ENCODE measurements around the gene ING1.
"Not testable (repeated sequence)": the region's sequence is repeated elsewhere in the genome, so short reads cannot be mapped to it uniquely, and the experiment has no call there.

ING1 gene

DNA sequence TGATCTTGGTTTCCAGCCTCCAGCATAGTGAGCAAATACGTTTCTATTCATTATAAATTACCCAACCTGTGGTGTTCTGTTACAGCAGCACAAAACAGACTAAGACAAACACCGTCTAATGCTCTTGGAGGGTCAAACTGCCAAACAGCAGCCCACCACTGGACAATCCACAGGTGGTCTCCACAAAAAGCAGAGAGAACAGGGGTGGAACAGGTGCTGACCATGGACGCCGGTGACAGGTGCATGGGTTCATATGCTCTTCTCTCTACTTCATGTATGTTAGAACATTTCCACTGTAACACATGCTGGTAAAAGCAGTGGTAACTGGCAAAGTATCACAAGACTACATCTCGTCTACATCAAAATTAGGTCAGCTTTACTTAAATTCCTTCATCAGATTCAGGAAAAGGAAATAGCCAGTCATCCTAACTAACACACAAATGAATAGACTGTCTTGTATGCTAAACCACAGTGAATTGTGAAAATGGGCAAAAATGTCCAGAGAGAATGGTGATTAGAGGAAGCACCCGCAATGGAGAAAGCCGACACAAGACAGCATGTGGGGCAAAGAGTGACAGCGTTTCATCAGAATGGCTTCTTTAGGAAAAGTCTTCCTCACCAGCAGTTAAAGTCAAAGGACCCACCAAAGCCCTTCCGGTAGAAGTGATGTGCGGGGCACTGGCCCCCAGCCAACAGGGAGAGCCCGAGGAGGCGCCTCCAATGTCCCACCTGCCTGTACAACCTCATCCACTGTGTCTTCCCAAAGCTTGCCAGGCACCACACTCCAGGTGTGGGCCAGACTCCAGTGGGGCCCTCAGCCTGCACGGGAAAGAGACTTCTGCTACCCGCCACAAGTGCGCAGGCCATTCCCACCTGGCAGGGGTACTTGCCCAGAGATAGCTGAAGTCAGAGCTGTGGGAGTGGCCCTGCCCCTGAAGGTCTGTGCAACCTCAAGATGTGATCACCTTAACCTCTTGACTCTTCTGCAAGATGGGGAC, 14.1 kb upstream of the ING1 start:
- no peaks in the 10 kb centered on the region for H3K79me1 ChIP-seq (ENCODE audit: low read length)
- H2AK5ac ChIP-seq (ENCODE audit: low read length): no peak overlapping the region
- peaks cover 0 to 2% of the 10 kb centered on the region in 2 experiments for H3K4me1 ChIP-seq (ENCODE audit: control insufficient read depth in 1 of 2, insufficient read depth in 2 of 2, low read length in 2 of 2)
- no CpG with 5 or more reads among the region's 15 CpGs for WGBS (ENCODE audit: extremely low coverage, insufficient coverage, insufficient read length)
- no peak overlapping the region for H2BK5ac ChIP-seq (ENCODE audit: low read depth, low read length, poor library complexity)
- no peak overlapping the region for H4K12ac ChIP-seq (ENCODE audit: low read depth, low read length)
- H2BK120ac ChIP-seq (ENCODE audit: insufficient read depth, low read length, poor library complexity): no peak overlapping the region
- no peak overlapping the region for H3K4me2 ChIP-seq (ENCODE audit: low read length)
- no peak overlapping the region for H3K9ac ChIP-seq (ENCODE audit: low read length)
- no peak overlapping the region for H2BK12ac ChIP-seq (ENCODE audit: low read length)
- no peak overlapping the region for H3K18ac ChIP-seq (ENCODE audit: low read length)
- peaks cover 21 to 39% of the 10 kb centered on the region in 2 experiments for H3K36me3 ChIP-seq (ENCODE audit: control insufficient read depth in 1 of 2, insufficient read depth in 2 of 2, low read length in 2 of 2)
- no peak overlapping the region for H3K23ac ChIP-seq (ENCODE audit: low read length)
- no peak overlapping the region for H3K4me3 ChIP-seq (ENCODE audit: low read depth, low read length)
- H3K4ac ChIP-seq (ENCODE audit: low read depth, low read length): no peak overlapping the region
- H4K91ac ChIP-seq (ENCODE audit: low read depth, low read length): no peak overlapping the region
- no peak for DNase-seq
- no peak overlapping the region for H3K14ac ChIP-seq (ENCODE audit: low read length)
- no peak overlapping the region for H2AFZ ChIP-seq (ENCODE audit: insufficient read depth, low read length, poor library complexity)
- H3K9me3 ChIP-seq (ENCODE audit: insufficient read depth, low read depth, low read length): peaks cover 3% of the 10 kb centered on the region
- no peak overlapping the region for H4K8ac ChIP-seq (ENCODE audit: low read depth, low read length)
- H3K27ac ChIP-seq (ENCODE audit: low read depth, low read length): no peak overlapping the region
- H3K27me3 ChIP-seq (ENCODE audit: insufficient read depth, low read length): no peaks in the 10 kb centered on the region
- H3K79me2 ChIP-seq (ENCODE audit: control insufficient read depth, insufficient read depth, low read length, poor library complexity): no peaks in the 10 kb centered on the region

DNA sequence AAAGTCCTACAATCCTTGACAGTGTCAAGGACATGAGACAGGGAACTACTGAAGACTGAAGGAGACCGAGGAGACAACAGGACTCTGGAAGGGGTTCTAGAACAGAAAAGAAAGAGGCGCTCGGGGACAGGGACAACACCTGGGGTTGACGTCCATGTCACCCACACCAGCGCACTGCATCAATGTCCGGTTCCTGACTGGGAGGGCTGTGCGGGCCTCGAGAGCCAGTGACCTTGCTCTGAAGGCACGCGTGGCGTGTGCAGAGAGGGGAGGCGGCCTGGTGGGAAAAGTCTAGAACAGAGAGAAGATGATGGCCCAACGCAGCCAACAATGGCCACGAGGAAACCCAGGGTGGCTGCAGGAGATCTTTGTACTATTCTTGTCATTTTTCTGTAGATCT, 13.3 kb upstream of the ING1 start:
- Histone ChIP-seq H3K4ac (ENCODE audit: low read depth, low read length) (no peak overlapping the region), H3K79me1 (ENCODE audit: low read length) (no peaks in the 10 kb centered on the region), H2BK5ac (ENCODE audit: low read depth, low read length, poor library complexity) (no peak overlapping the region), H3K14ac (ENCODE audit: low read length) (no peak overlapping the region), H2AK5ac (ENCODE audit: low read length) (no peak overlapping the region), H3K36me3 (ENCODE audit: control insufficient read depth in 1 of 2, insufficient read depth in 2 of 2, low read length in 2 of 2) (peaks cover 21 to 39% of the 10 kb centered on the region in 2 experiments), H4K12ac (ENCODE audit: low read depth, low read length) (no peak overlapping the region), H2BK12ac (ENCODE audit: low read length) (no peak overlapping the region), H3K4me2 (ENCODE audit: low read length) (no peak overlapping the region), H3K27me3 (ENCODE audit: insufficient read depth, low read length) (no peaks in the 10 kb centered on the region), H4K91ac (ENCODE audit: low read depth, low read length) (no peak overlapping the region), H3K9ac (ENCODE audit: low read length) (no peak overlapping the region), H3K27ac (ENCODE audit: low read depth, low read length) (no peak overlapping the region), H2AFZ (ENCODE audit: insufficient read depth, low read length, poor library complexity) (no peak overlapping the region), H3K4me3 (ENCODE audit: low read depth, low read length) (no peak overlapping the region), H4K8ac (ENCODE audit: low read depth, low read length) (no peak overlapping the region), H3K4me1 (ENCODE audit: control insufficient read depth in 1 of 2, insufficient read depth in 2 of 2, low read length in 2 of 2) (peaks cover 0 to 5% of the 10 kb centered on the region in 2 experiments), H3K9me3 (ENCODE audit: insufficient read depth, low read depth, low read length) (peaks cover 3% of the 10 kb centered on the region), H3K23ac (ENCODE audit: low read length) (no peak overlapping the region), H3K79me2 (ENCODE audit: control insufficient read depth, insufficient read depth, low read length, poor library complexity) (no peaks in the 10 kb centered on the region), H3K18ac (ENCODE audit: low read length) (no peak overlapping the region), H2BK120ac (ENCODE audit: insufficient read depth, low read length, poor library complexity) (no peak overlapping the region)
- DNase-seq: no peak
- WGBS (ENCODE audit: extremely low coverage, insufficient coverage, insufficient read length): no CpG with 5 or more reads among the region's 14 CpGs

DNA sequence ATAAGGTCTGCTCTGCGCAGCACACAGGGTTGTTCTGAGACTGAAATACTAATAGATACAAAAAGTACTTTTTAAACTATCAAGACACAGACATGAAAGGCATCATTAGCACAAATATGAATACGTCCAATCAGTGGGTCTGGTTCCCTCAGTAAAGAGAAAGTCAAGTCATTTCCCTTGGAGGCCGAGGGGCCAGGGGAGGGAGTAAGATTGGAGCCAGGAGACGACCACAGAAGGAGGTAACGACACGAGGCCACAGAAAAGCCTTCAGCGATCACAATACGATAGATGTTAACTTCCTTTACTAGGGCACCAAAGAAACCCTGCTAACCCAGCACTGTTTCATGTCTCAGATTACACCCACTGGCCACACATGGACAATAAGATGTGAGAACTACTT, 12.9 kb upstream of the ING1 start:
- DNase-seq: no peak
- H3K27me3 ChIP-seq (ENCODE audit: insufficient read depth, low read length): no peaks in the 10 kb centered on the region
- H3K4me3 ChIP-seq (ENCODE audit: low read depth, low read length): no peak overlapping the region
- H3K9me3 ChIP-seq (ENCODE audit: insufficient read depth, low read depth, low read length): peaks cover 3% of the 10 kb centered on the region
- no peak overlapping the region for H3K23ac ChIP-seq (ENCODE audit: low read length)
- no peak overlapping the region for H2AFZ ChIP-seq (ENCODE audit: insufficient read depth, low read length, poor library complexity)
- H2BK120ac ChIP-seq (ENCODE audit: insufficient read depth, low read length, poor library complexity): no peak overlapping the region
- H3K4ac ChIP-seq (ENCODE audit: low read depth, low read length): no peak overlapping the region
- H3K79me1 ChIP-seq (ENCODE audit: low read length): peaks cover 1% of the 10 kb centered on the region
- H3K9ac ChIP-seq (ENCODE audit: low read length): no peak overlapping the region
- no peak overlapping the region for H2BK5ac ChIP-seq (ENCODE audit: low read depth, low read length, poor library complexity)
- H3K14ac ChIP-seq (ENCODE audit: low read length): no peak overlapping the region
- no peak overlapping the region for H3K18ac ChIP-seq (ENCODE audit: low read length)
- no peak overlapping the region for H2AK5ac ChIP-seq (ENCODE audit: low read length)
- H4K91ac ChIP-seq (ENCODE audit: low read depth, low read length): no peak overlapping the region
- H2BK12ac ChIP-seq (ENCODE audit: low read length): no peak overlapping the region
- H4K12ac ChIP-seq (ENCODE audit: low read depth, low read length): no peak overlapping the region
- H3K79me2 ChIP-seq (ENCODE audit: control insufficient read depth, insufficient read depth, low read length, poor library complexity): peaks cover 2% of the 10 kb centered on the region
- H3K36me3 ChIP-seq (ENCODE audit: control insufficient read depth in 1 of 2, insufficient read depth in 2 of 2, low read length in 2 of 2): peaks cover 21 to 39% of the 10 kb centered on the region in 2 experiments
- no peak overlapping the region for H3K4me2 ChIP-seq (ENCODE audit: low read length)
- H3K27ac ChIP-seq (ENCODE audit: low read depth, low read length): no peak overlapping the region
- no CpG with 5 or more reads among the region's 8 CpGs for WGBS (ENCODE audit: extremely low coverage, insufficient coverage, insufficient read length)
- H4K8ac ChIP-seq (ENCODE audit: low read depth, low read length): no peak overlapping the region
- peaks cover 0 to 5% of the 10 kb centered on the region in 2 experiments for H3K4me1 ChIP-seq (ENCODE audit: control insufficient read depth in 1 of 2, insufficient read depth in 2 of 2, low read length in 2 of 2)

DNA sequence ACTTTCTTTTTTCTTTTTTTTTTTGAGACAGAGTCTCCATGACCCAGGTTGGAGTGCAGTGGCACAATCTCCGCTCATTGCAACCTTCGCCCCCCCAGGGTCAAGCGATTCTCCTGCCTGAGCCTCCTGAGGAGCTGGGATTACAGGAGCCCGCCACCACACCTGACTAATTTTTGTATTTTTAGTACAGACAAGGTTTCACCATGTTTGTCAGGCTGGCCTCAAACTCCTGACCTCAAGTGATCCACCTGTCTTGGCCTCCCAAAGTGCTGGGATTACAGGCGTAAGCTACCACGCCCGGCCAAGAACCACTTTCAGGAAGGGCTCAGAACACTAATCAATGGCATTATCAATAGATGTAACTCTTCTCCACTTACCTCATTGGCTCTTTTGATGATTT, 12.4 kb upstream of the ING1 start:
- not testable (repeated sequence) for H3K79me2 ChIP-seq (ENCODE audit: control insufficient read depth, insufficient read depth, low read length, poor library complexity); H4K91ac ChIP-seq (ENCODE audit: low read depth, low read length); H3K18ac ChIP-seq (ENCODE audit: low read length); H3K27me3 ChIP-seq (ENCODE audit: insufficient read depth, low read length); H2AK5ac ChIP-seq (ENCODE audit: low read length); H3K27ac ChIP-seq (ENCODE audit: low read depth, low read length); H2BK5ac ChIP-seq (ENCODE audit: low read depth, low read length, poor library complexity); H3K4me2 ChIP-seq (ENCODE audit: low read length); H3K23ac ChIP-seq (ENCODE audit: low read length); H4K8ac ChIP-seq (ENCODE audit: low read depth, low read length); DNase-seq; H2BK12ac ChIP-seq (ENCODE audit: low read length); H2AFZ ChIP-seq (ENCODE audit: insufficient read depth, low read length, poor library complexity); H3K9ac ChIP-seq (ENCODE audit: low read length); H3K9me3 ChIP-seq (ENCODE audit: insufficient read depth, low read depth, low read length); H2BK120ac ChIP-seq (ENCODE audit: insufficient read depth, low read length, poor library complexity); H3K4me1 ChIP-seq (ENCODE audit: control insufficient read depth in 1 of 2, insufficient read depth in 2 of 2, low read length in 2 of 2); H3K79me1 ChIP-seq (ENCODE audit: low read length); H3K14ac ChIP-seq (ENCODE audit: low read length); H3K4ac ChIP-seq (ENCODE audit: low read depth, low read length); H3K4me3 ChIP-seq (ENCODE audit: low read depth, low read length); H4K12ac ChIP-seq (ENCODE audit: low read depth, low read length)
- WGBS (ENCODE audit: extremely low coverage, insufficient coverage, insufficient read length): no CpG with 5 or more reads among the region's 7 CpGs
- H3K36me3 ChIP-seq (ENCODE audit: control insufficient read depth in 1 of 2, insufficient read depth in 2 of 2, low read length in 2 of 2): peaks cover 21 to 37% of the 10 kb centered on the region in 2 experiments

Measured in trophoblast cell (in vitro differentiated cells and primary cell).